Skin of body (tissue), 2 donors: Measurements from ENCODE around the gene ANKH. TPM values are rescaled to one million over a fixed set of nuclear protein-coding genes. Genes with fewer than 3 reads are reported as not detected.
"Not testable (repeated sequence)": the region's sequence is repeated elsewhere in the genome, so short reads cannot be mapped to it uniquely, and the experiment has no call there.

Experiments used
- DNase-seq: peaks from one replicate; lab custom pipeline; 2025; lab: John Stamatoyannopoulos, UW
- total RNA-seq: library from RNA; depleted of rRNA; stranded (reverse); fragments of >200 nt; gene quantifications from one replicate; pipeline ENCODE4 v1.2.3, GENCODE V29; 2014

The ANKH gene
- total RNA-seq, 1 donor from 2014 or later: 23.2 TPM

GRCh38 chr5:14884062-14884612 lies 12.6 kb upstream of the ANKH start:
- DNase-seq: no peak

- no peak for DNase-seq
Measured at GRCh38 chr5:14882658-14883580, 11.3 kb upstream of the ANKH start.

GRCh38 chr5:14881826-14882225 lies 10.2 kb upstream of the ANKH start:
- DNase-seq: no peak

- DNase-seq: no peak
Measured at GRCh38 chr5:14880688-14881087, 9.1 kb upstream of the ANKH start.

- no peak for DNase-seq
Measured at GRCh38 chr5:14879937-14880589, 8.5 kb upstream of the ANKH start.

GRCh38 chr5:14879393-14879792 lies 7.8 kb upstream of the ANKH start:
- DNase-seq: no peak

GRCh38 chr5:14878192-14878591 lies 6.6 kb upstream of the ANKH start:
- not testable (repeated sequence) for DNase-seq

GRCh38 chr5:14876095-14876494 lies 4.5 kb upstream of the ANKH start:
- DNase-seq: no peak

GRCh38 chr5:14873790-14874189 lies 2.2 kb upstream of the ANKH start:
- DNase-seq: no peak

- no peak for DNase-seq
Measured at GRCh38 chr5:14873093-14873492, 1.5 kb upstream of the ANKH start.

- peak; percentile 18 for DNase-seq
Measured at GRCh38 chr5:14872070-14872989, 752 bp upstream of the ANKH start.

GRCh38 chr5:14870337-14871213 lies 1.0 kb downstream of the ANKH start:
- DNase-seq: no peak

GRCh38 chr5:14869668-14870164 lies 1.9 kb downstream of the ANKH start:
- DNase-seq: no peak

GRCh38 chr5:14869233-14869632 lies 2.3 kb downstream of the ANKH start:
- no peak for DNase-seq

GRCh38 chr5:14868771-14869170 lies 2.8 kb downstream of the ANKH start:
- no peak for DNase-seq

- no peak for DNase-seq
Measured at GRCh38 chr5:14864181-14864812, 7.3 kb downstream of the ANKH start.

- DNase-seq: no peak
Measured at GRCh38 chr5:14863105-14863504, 8.5 kb downstream of the ANKH start.

GRCh38 chr5:14861123-14861765 lies 10.3 kb downstream of the ANKH start:
- DNase-seq: no peak

- DNase-seq: no peak
Measured at GRCh38 chr5:14859980-14860379, 11.6 kb downstream of the ANKH start.
